ENCODE results near the gene TRAF2. TPM values are rescaled to one million over a fixed set of nuclear protein-coding genes. Genes with fewer than 3 reads are reported as not detected.

The TRAF2 gene
- polyA plus RNA-seq, 2 of the 4 experiments (the other 2 are of a cell fraction), result 23.8 to 39.5 TPM

- FAIRE-seq (no peak), ATAC-seq (no peak), DNase-seq (ENCODE audit: low read depth in 1 of 2, low spot score in 1 of 2) (no peak)
- ChIA-PET CTCF (interaction anchor here (0.5 to 11.3 kb wide), 5 partner anchors 21 to 179 kb away, joined by 3 to 282 read pairs (median 4); partner anchors contain the start of genes ABCA2 and FUT7), POLR2A (interaction anchor here (0.7 kb wide), 1 partner anchor 224 kb away, joined by 7 read pairs; no protein-coding TSS in a partner anchor)
- Histone ChIP-seq H3K4me3 (no peak overlapping the region), H3K4me1 (peaks cover 26% of the 10 kb centered on the region), H3K27ac (0 out of 6 replicates have a peak overlapping the region, but pooled peaks of 1 of the 2 experiments have one; percentile 19), H3K9me3 (no peaks in the 10 kb centered on the region), H3K4me2 (no peak overlapping the region)
- TF ChIP-seq MYC (IDR thresholded peaks at IDR 0.05; ENCODE audit: borderline replicate concordance, low read length), result no peak
- TF ChIP-seq POLR2AphosphoS2 (conservative IDR thresholded peaks at IDR 0.05; ENCODE audit: low read length), result no peak
- no peak for TF ChIP-seq NFE2L2 (conservative IDR thresholded peaks at IDR 0.05; ENCODE audit: low read length)
- TF ChIP-seq EHMT2 (IDR thresholded peaks at IDR 0.05; ENCODE audit: low read depth), result no peak
- TF ChIP-seq HMGXB4 (CRISPR knock-in tag; IDR thresholded peaks at IDR 0.05; ENCODE audit: borderline replicate concordance), result no peak
- no peak for TF ChIP-seq CBX2 (IDR thresholded peaks at IDR 0.05; ENCODE audit: borderline replicate concordance, low read depth)
- TF ChIP-seq RAD21 (conservative IDR thresholded peaks at IDR 0.05 in 1 of 2, IDR thresholded peaks at IDR 0.05 in 1 of 2), result no peak
- TF ChIP-seq GATA3 (IDR thresholded peaks at IDR 0.05; ENCODE audit: borderline replicate concordance), result no peak
- no peak for TF ChIP-seq HOXB13 (CRISPR knock-in tag; IDR thresholded peaks at IDR 0.05; ENCODE audit: low read depth)
- TF ChIP-seq KDM1A (IDR thresholded peaks at IDR 0.05; ENCODE audit: low read depth), result no peak
- no peak for TF ChIP-seq PHF8 (IDR thresholded peaks at IDR 0.05; ENCODE audit: borderline replicate concordance, low read depth)
- WGBS (ENCODE audit: missing lambda C conversion rate), result 66% methylated on average over 5 of the region's 15 CpGs
Measured at GRCh38 chr9:136952321-136952850, 66.1 kb downstream of the TRAF2 start.

- DNase-seq (ENCODE audit: low read depth in 1 of 2, low spot score in 1 of 2), result no peak
- H3K9me3 ChIP-seq, result no peaks in the 10 kb centered on the region
- no peak for ATAC-seq
- H3K4me1 ChIP-seq, result peaks cover 19% of the 10 kb centered on the region
- ChIA-PET CTCF (interaction anchor here (0.5 to 11.3 kb wide), 6 partner anchors 9 to 178 kb away, joined by 3 to 282 read pairs (median 4); partner anchors contain the start of genes ABCA2, FBXW5 and FUT7), POLR2A (interaction anchor here (0.7 kb wide), 1 partner anchor 225 kb away, joined by 7 read pairs; no protein-coding TSS in a partner anchor)
- no peak for TF ChIP-seq RNF2 (IDR thresholded peaks at IDR 0.05; ENCODE audit: borderline replicate concordance, low read depth)
- no peak for TF ChIP-seq ZSCAN20 (CRISPR knock-in tag; IDR thresholded peaks at IDR 0.05)
- TF ChIP-seq POLR2AphosphoS2 (conservative IDR thresholded peaks at IDR 0.05; ENCODE audit: low read length), result no peak
- no peak for TF ChIP-seq BHLHE40 (IDR thresholded peaks at IDR 0.05; ENCODE audit: low read depth, low read length)
- no peak for TF ChIP-seq KDM5A (IDR thresholded peaks at IDR 0.05)
- no peak for TF ChIP-seq SREBF2 (IDR thresholded peaks at IDR 0.05)
- no peak for TF ChIP-seq GATA3 (IDR thresholded peaks at IDR 0.05; ENCODE audit: borderline replicate concordance)
- TF ChIP-seq CBX8 (IDR thresholded peaks at IDR 0.05), result no peak
- TF ChIP-seq ZFP36 (IDR thresholded peaks at IDR 0.05; ENCODE audit: borderline replicate concordance, partially characterized antibody), result no peak
- no peak overlapping the region for H3K4me3 ChIP-seq
- 95% methylated on average over 26 of the region's 44 CpGs for WGBS (ENCODE audit: missing lambda C conversion rate)
- 0 out of 6 replicates have a peak overlapping the region, but pooled peaks of 1 of the 2 experiments have one; percentile 19 for H3K27ac ChIP-seq
- FAIRE-seq, result no peak
- no peak overlapping the region for H3K4me2 ChIP-seq
Measured at GRCh38 chr9:136952876-136953770, 66.8 kb downstream of the TRAF2 start.

- Histone ChIP-seq H3K9me3 (no peaks in the 10 kb centered on the region), H3K27ac (no peak overlapping the region), H3K4me1 (peaks cover 12% of the 10 kb centered on the region), H3K4me3 (no peak overlapping the region), H3K4me2 (no peak overlapping the region)
- POLR2A ChIA-PET, result interaction anchor here (0.6 kb wide), 1 partner anchor 38 kb away, joined by 3 read pairs; no protein-coding TSS in a partner anchor
- 82% methylated on average over 11 of the region's 19 CpGs for WGBS (ENCODE audit: missing lambda C conversion rate)
- CTCF ChIA-PET, result interaction anchor here (1.1 to 11.3 kb wide), 2 partner anchors 78 to 93 kb away, joined by 3 to 282 read pairs; partner anchors contain the start of genes ABCA2, FUT7 and NPDC1
- DNase-seq (ENCODE audit: low read depth in 1 of 2, low spot score in 1 of 2) (no peak), FAIRE-seq (no peak), ATAC-seq (no peak)
- TF ChIP-seq ZNF302 (CRISPR knock-in tag; IDR thresholded peaks at IDR 0.05), result no peak
- no peak for TF ChIP-seq SMC3 (IDR thresholded peaks at IDR 0.05)
- TF ChIP-seq KDM5A (IDR thresholded peaks at IDR 0.05), result no peak
- TF ChIP-seq ELK1 (IDR thresholded peaks at IDR 0.05; ENCODE audit: low read depth, low read length), result no peak
- no peak for TF ChIP-seq BCL3 (IDR thresholded peaks at IDR 0.05)
- no peak for TF ChIP-seq HOXA7 (CRISPR knock-in tag; IDR thresholded peaks at IDR 0.05)
- no peak for TF ChIP-seq EHF (CRISPR knock-in tag; IDR thresholded peaks at IDR 0.05)
- no peak for TF ChIP-seq RARB (CRISPR knock-in tag; IDR thresholded peaks at IDR 0.05)
- no peak for TF ChIP-seq FOSB (CRISPR knock-in tag; IDR thresholded peaks at IDR 0.05)
- TF ChIP-seq TFCP2L1 (CRISPR knock-in tag; IDR thresholded peaks at IDR 0.05), result no peak
- TF ChIP-seq MYC (IDR thresholded peaks at IDR 0.05; ENCODE audit: borderline replicate concordance, low read length), result no peak
Measured at GRCh38 chr9:136953771-136954269, 67.5 kb downstream of the TRAF2 start.
